SIG-M5 (cell line): ENCODE measurements around the gene APOA4.
"Not testable (repeated sequence)": the region's sequence is repeated elsewhere in the genome, so short reads cannot be mapped to it uniquely, and the experiment has no call there.

ENCODE experiments used
- DNase-seq: peaks from one replicate; lab custom pipeline; 2025; lab: John Stamatoyannopoulos, UW

APOA4 gene

DNA sequence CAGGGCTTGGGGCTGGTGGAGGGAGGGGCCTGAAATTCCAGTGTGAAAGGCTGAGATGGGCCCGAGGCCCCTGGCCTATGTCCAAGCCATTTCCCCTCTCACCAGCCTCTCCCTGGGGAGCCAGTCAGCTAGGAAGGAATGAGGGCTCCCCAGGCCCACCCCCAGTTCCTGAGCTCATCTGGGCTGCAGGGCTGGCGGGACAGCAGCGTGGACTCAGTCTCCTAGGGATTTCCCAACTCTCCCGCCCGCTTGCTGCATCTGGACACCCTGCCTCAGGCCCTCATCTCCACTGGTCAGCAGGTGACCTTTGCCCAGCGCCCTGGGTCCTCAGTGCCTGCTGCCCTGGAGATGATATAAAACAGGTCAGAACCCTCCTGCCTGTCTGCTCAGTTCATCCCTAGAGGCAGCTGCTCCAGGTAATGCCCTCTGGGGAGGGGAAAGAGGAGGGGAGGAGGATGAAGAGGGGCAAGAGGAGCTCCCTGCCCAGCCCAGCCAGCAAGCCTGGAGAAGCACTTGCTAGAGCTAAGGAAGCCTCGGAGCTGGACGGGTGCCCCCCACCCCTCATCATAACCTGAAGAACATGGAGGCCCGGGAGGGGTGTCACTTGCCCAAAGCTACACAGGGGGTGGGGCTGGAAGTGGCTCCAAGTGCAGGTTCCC, 6.5 kb upstream of the APOA4 start, which contains the start of gene APOC3:
Gene APOC3, plus strand, starts transcription at position 383 of the 659 bp plus-strand sequence. CDS start 676 bp downstream, outside the sequence.
- no peak for DNase-seq

DNA sequence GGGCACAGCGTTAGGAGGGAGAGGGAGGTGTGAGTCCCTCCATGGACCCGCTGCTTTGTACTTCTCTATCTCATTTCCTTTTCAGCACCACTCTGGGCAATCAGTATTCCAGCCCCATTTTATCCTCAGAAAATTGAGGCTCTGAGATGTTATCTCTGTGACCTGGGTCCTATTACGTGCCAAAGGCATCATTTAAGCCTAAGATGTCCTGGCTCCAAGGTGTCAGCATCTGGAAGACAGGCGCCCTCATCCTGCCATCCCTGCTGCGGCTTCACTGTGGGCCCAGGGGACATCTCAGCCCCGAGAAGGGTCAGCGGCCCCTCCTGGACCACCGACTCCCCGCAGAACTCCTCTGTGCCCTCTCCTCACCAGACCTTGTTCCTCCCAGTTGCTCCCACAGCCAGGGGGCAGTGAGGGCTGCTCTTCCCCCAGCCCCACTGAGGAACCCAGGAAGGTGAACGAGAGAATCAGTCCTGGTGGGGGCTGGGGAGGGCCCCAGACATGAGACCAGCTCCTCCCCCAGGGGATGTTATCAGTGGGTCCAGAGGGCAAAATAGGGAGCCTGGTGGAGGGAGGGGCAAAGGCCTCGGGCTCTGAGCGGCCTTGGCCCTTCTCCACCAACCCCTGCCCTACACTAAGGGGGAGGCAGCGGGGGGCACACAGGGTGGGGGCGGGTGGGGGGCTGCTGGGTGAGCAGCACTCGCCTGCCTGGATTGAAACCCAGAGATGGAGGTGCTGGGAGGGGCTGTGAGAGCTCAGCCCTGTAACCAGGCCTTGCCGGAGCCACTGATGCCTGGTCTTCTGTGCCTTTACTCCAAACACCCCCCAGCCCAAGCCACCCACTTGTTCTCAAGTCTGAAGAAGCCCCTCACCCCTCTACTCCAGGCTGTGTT, 5.8 kb upstream of the APOA4 start:
- DNase-seq = no peak

DNA sequence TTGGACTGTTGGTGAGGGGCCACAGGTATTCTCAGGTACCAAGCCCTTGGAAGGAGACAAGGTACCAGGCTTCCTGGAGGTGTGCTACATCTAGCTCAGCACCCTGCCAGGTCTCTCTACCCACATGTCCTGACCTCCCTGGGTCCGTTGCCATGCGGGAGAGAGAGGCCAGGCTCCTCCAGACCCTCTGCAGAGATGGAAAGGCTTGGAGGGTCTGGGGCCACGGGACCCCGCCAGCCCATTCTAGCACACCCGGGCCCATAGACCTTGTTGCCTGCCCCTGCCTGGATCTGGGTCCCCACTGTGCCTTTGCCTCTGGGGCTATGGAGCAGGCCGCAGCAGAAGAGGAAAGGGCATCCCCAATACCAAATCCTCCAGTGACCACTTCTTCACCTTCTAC, 4.4 kb upstream of the APOA4 start:
- no peak for DNase-seq

DNA sequence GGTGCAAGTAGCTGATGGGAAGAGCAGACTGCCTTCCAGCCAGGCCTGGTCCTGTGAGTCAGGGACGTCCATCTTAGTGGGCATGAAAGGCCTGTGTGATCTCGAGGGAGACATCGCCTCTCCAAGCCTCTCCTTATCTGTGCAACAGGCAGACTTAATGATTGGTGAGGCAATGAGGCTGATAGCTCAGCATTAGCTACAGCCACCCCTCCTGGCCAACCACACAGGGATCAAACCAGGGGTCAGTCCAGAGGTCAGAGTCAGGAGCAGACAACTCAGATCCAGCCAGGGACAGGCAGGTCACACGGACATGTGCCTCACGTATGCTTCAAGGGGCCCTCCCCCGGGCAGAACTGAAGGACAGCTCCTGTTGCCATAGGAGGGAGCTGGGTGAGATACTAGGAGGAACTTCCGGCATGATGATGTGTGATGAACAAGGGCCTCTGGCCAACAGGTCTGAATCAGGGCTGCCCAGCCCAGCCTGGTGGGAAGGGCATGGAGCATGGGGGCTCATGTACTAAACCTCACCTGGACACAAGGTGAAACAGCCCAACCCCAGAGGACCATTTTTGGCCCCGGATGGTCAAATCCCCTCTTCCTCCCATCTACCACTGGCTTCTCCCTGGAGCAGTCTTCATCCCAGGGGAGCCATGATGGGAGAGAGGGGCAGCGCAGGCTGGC, 3.8 kb upstream of the APOA4 start:
- no peak for DNase-seq

DNA sequence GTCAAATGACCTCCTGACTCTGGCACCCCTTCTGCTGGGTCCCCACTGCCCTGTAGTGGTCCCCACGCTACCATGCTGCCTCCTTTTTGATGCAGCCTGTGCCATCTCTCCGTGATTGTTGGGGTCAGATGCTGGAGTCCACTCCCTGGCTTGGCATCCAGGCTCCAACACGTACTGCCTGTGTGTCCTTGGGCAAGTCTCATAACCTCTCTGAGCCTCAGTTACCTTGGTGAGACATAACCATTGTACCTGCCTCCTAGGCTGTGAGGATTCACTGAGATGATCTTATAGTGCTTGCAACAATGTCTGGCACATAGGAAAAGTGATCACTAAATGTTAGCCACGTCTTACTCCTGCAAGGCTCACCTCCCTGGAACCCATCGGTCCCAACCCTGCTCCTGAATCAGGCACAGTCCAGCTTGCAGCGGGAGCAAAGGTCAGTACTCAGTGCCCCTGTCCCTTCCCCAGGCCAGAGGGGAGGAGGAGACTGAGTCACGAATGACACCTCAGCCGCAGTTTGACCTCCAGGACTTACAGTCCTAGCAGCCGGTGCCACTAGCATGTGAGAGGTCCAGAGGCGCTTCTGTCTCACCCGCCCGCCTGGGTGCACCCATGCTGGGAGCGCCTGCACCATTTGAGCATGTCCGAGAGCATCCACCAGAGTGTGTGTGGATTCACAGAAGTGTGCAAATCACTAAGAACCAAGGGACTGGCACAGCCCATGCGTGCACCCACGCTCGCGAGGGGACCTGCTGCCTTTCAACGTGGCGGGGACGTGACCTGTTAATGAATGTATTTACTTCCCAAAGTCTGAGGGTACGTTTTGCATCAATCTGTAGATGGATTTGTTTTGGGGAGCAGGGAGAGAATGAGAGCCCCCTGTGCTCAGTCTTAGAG, 3.0 kb upstream of the APOA4 start:
- DNase-seq = no peak

DNA sequence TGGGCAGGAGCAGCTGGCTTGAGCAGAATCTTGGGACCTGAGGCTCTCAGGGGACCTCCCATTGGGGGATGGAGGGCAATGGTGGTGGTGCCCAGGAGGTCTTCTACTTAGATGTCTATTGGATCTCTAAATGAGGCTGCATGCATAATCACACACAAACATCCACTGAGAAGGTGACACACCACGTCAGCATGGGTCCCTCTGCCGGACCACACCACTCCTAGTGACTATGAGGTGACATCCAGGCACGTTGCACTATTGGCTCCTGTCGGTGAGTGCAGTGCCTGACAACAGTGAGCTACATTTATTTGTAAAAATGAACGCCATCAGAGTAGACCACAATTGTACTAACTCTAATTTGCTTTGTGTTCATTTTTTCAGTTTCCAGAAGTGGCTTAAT, 2.3 kb upstream of the APOA4 start:
- no peak for DNase-seq

DNA sequence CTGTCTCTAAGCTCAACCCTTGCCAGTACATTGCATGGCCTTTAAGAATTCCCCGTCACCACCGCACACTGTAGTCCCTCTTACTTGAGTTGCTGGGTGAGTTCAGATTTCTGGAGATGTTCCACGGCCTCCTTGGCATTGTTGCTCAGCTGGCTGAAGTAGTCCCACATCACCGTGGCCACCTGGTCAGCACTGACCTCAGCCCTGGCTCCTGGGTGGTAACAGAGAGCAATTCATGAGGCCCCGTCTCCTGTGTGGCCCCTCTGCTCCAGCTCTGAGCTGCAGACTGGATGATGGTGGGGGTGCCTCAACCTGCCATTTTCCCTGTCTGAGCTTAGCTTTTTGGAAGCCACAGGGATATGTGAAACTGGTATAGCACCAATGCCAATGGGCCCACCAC, 529 bp downstream of the APOA4 start:
- no peak for DNase-seq

DNA sequence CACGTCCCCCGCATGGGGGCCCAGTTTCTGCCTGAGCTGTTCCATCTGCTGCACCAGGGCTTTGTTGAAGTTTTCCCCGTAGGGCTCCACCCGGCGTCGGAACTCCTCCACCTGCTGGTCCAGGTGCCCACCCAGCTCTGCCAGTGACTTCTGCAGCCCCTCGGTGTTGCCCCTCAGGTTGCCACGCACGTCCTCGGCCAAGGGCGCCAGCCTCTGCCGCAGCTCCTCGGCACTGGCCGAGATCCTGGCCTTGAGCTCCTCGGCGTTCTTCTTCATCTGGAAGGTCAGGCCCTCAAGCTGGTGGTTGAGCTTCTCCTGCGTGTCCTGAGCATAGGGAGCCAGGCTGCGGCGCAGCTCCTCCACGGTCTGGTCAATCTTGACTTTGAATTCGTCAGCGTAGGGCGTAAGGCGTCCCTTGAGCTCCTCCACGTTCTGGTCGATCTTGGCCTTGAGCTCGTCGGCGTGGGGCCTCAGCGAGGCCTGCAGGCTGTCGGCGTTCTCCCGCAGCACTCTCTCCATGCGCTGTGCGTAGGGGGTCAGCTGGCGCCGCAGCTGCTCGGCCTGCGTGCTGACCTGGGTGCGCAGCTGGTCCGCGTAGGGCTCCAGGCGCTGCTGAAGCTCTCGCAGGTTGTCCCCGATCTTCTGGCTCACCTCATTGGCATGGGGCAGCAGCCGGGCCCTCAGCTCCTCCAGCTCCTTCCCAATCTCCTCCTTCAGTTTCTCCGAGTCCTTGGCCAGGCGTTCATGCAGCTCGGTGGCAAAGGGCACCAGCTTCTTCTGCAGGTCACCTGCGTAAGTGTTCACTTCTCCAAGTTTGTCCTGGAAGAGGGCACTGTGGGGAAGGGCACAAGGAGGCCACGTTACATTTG, 1.8 kb downstream of the APOA4 start:
- no peak for DNase-seq

DNA sequence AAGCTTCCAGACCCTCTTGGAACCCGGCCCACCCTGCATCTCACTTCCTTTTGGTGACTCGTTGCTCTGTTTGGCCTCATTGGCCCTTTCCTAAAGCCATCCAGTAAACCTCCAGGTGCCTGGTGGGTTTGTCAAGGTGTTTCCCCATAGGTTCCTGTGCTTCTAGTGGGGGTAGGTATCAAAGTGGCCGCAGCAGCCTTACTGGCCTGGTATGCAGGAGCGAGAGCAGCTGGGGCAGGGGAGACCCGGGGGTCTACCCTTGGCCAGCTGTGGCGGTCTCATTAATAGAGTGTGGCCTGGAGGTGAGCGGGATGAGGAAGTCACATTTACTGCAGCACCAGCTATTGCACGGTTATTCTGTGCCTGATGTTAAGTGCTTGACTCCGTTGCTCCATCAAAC, 4.1 kb downstream of the APOA4 start:
- DNase-seq = no peak

DNA sequence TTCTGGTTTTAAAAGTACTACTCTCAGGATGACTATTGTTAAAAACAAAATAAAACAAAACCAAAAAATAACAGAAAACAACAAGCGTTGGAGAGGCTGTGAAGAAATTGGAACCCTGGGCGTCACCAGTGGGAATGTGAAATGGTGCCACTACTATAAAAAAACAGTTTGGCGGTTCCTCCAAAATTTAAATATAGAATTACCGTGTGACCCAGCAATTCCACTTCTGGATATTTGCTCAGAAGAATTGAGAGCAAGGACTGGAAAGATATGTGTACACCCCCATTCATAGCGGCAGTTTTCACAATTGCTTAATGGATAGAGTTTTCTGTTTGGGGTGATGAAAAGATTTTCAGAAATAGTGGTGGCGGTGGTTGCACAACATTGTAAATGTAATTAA, 8.6 kb downstream of the APOA4 start:
- no peak for DNase-seq

DNA sequence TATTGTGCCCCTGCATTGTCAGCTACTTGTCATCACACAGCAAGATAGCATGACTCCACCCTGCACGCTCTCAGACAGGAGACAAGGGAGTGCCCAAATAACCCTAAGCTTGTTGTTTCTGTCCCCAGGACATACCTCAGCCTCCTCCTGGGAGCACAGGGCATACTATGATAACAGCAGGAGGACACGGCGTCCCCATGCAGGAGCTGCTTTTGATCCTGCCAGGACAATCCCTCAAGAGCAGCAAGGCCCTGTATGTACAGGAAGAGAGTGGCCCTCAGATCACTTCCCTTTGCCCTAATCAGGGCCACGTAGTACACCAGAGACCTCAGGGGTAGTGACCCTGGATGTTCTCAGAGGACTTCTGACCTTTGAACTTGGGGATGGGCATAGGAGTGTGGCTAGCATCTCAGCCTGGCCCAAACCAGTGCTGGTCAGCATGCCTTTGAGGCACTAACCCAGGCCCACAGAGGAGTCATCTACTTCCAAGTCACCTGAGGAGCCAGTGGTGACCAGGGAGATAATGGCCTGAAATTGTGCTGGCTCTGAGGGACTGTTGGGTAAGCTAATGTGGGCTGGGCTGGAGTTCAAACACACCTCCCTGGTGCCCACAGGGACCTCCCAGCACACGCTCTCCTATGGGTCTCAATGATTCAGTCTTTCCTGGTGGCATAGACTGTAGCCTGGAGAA, 9.2 kb downstream of the APOA4 start:
- DNase-seq = no peak

DNA sequence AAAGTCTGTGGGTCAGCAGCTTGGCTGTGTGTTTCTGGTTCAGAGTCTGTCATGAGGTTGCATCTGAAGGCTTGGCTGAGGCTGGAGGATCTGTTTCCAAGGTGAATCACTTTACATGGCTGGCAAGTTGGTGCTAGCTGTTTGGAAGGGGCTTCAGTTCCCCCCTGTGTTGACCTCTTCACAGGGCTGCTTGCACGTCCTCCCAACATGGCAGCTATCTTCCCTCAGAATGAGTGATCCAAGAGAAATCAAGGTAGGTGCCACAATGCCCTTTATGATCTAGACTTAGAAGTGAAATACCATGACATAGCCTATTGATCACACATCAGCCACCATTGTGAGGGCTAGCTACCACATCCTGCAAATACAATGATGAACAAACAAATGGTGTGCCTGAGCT, 9.9 kb downstream of the APOA4 start:
- no peak for DNase-seq

DNA sequence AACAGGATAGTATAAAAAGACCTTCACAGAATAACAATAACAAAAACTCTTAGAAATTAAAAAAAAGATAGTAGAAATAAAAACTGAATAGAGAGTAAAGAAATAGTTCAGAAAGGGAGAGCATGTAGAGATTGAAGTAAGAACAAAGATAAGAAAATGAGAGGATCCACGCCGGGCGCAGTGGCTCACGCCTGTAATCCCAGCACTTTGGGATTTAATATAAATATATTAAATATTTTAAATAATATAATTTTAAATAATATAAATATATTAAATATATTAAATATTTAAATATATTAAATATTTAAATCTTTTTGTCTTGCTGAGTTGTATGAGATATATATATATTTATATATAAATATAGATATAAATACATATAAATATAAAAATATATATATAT, 11.0 kb downstream of the APOA4 start:
- no peak for DNase-seq

DNA sequence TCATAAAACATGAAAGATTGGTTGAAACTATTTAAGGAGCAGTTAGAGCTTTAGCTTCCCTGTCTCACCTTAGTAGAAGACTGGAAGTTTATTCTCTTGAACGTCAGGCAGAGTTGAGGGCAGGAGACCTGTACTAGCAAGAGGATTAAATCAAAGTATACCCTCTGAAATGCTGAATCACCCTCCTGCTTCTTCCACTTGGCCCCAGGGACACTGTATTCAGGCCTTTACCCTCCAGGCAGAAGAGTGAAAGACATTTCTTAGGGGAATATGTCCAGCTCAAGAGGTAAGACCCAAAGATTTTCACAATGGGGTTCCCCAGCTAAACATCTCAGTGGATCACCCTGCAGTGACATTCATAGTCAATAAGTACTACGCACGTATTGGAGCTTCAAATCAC, 11.9 kb downstream of the APOA4 start:
- DNase-seq = no peak

DNA sequence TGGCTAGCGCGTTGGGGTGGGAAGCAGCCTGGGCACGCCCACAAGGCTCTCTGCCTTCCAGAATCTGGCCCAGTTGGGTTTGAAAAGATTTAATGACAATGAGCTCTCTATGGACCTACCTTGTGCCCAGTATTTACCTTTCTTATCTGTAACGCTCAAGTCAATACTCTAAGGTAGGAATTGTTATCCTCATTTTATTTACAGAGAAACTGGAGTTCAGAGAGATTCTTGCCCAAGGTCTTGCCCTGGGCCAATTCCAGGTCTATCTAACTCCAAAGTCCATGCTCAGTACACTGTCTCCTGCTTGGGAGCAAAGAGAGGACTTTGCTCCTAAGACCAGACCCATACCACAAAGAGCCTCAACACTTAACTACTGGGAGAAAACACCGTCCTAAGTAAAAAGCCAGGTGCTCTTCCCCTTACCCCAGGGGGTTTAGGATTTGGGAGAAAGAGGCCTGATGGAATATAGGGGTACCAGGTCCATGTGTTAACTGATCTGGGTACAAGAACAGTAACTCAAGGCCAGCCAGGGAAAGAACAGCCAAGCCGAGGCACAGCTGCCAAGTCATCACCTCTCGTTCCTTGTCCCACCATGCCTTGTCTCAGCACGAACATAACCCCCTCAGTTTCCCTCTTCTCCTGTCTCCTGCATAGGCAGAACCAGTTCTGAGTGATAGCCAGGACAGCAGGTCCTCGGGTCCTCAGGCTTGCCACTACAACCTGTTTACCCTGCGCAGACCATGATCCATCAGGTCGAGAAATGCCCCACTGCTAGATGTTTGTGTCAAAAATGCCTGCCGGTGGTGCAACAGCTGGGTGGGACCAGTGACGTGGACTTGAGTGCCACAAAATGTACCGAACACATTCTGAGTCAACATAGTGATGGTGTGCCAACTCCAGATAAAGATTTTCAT, 14.6 kb downstream of the APOA4 start:
- no peak for DNase-seq

DNA sequence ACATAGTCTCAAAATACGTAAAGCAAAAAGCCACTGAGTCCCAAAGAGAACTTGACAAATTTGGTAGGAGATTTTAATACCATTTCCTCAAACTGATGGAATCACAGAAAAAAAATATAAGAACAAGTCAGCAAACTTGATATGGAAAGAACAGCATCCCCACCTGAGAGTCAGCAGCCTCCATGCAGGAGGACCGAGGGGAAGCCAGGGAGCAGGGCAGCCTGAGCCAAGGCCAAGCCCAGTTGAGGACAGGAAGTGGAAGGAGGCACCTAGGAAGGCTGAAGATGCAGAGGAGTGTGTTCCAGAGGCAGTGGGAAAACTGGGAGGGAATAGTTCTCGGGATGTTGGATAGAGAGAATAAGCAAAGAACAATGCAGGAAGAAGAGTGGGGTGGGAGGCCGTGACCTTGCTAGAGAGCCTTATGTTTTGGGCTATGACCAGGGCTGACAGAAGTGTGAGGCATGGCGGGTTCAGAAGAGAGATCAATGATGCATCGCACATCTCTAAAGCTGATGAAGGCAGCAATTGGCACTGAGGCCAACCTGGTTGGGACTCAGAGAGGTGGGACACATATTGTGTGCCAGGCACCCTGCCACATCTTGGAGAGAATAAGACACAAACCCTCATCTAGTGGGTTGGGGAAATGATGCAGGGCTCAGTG, 15.4 kb downstream of the APOA4 start:
- DNase-seq = no peak

DNA sequence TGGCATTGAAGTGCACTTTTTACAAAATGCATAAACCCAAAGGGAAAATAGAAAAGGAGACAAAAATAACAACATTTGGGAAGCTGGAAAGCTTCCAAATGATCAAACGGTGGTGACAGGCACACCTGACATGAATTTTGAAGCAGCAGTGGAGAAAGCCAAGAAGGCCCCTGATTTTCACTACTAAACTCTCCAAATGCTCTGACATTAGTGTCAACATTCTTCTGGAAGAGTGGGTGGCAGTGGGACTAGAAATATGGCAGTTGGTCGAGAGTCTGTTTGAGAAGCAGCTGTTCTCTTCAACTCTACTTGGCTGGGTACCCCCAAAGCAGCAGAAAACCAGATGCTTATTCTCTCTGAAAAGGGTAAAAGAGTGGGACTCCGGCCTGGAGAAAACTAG, 19.1 kb downstream of the APOA4 start:
- no peak for DNase-seq

DNA sequence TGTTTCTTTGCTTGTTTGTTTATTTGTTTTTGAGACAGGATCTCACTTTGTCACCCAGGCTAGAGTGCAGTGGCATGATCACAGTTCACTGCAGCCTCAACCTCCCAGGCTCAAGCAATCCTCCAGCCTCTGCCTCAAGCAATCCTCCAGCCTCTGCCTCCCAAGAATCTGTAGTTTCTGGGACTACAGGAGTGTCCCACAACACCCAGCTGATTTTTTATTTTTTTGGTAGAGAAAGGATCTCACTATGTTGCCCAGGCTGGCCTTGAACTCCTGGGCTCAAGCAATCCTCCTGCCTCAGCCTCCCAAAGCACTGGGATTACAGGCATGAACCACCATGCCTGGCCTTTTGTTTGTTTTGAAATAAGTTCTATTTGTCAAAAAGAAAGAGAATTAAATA, 21.4 kb downstream of the APOA4 start:
- DNase-seq = not testable (repeated sequence)

DNA sequence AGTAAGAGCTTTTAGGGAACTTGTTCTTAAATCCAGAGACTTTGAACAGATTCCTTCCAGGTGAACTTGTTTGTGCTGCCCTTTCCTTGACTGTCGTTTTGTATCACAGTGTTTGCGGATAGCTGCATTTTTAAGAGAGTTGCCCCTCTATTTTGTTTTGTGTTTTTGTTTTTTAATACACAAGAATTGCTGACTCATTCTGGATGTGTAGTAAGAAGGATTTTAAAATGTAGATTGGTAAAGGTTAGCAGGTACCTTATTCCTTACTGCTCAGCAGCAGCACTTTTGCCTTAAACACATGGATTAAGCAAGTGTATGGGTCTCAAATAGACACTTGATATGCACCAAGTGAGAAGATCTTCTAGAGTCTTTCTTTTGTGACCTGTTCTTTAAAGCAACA, 22.5 kb downstream of the APOA4 start:
- DNase-seq = no peak
